HepG2 (cell line): ENCODE results near the gene DNASE1L2. TPM values are rescaled to one million over a fixed set of nuclear protein-coding genes. Genes with fewer than 3 reads are reported as not detected.

Source experiments
- CENPBD1 ChIP-seq: sonication (generic); formaldehyde crosslinking; IDR thresholded peaks from 2 replicates; pipeline ENCODE4 v1.8.0; 2022; ENCODE audit warnings: missing genetic modification reagents, low read depth, mild to moderate bottlenecking, borderline replicate concordance
- DNMT1 ChIP-seq: sonication (generic); formaldehyde crosslinking; IDR thresholded peaks from 2 replicates; pipeline ENCODE4 v1.5.1; 2020; ENCODE audit warnings: mild to moderate bottlenecking, missing genetic modification reagents
- JUNB ChIP-seq: sonication (generic); formaldehyde crosslinking; IDR thresholded peaks from 2 replicates; pipeline ENCODE4 v1.8.0; 2022; ENCODE audit warnings: missing genetic modification reagents, mild to moderate bottlenecking, borderline replicate concordance
- PHF8 ChIP-seq: sonication (generic); formaldehyde crosslinking; IDR thresholded peaks from 2 replicates; pipeline ENCODE4 v1.5.0; 2020; ENCODE audit warnings: missing genetic modification reagents
- POGZ ChIP-seq: sonication (generic); formaldehyde crosslinking; IDR thresholded peaks from 2 replicates; pipeline ENCODE4 v1.4.0; 2020; ENCODE audit warnings: mild to moderate bottlenecking, missing genetic modification reagents
- POLR2G ChIP-seq: fragments of 200-400 bp; formaldehyde crosslinking; IDR thresholded peaks from 2 replicates; pipeline ENCODE4 v1.6.1; 2018; ENCODE audit warnings: mild to moderate bottlenecking, low read depth, low read length, moderate library complexity
- SAP130 ChIP-seq: IDR thresholded peaks from 2 replicates; pipeline ENCODE4 v1.6.1; 2016; ENCODE audit warnings: low read depth
- SIN3B ChIP-seq: fragments of 150-350 bp; IDR thresholded peaks from 2 replicates; pipeline ENCODE4 v1.6.1; 2014; ENCODE audit warnings: low read length
- ZC3H4 ChIP-seq: sonication (generic); formaldehyde crosslinking; IDR thresholded peaks from 2 replicates; pipeline ENCODE4 v1.4.0; 2020; ENCODE audit warnings: missing genetic modification reagents, borderline replicate concordance
- ZNF136 ChIP-seq: sonication (generic); formaldehyde crosslinking; IDR thresholded peaks from 2 replicates; pipeline ENCODE4 v1.8.1; 2022; ENCODE audit warnings: low read depth, mild to moderate bottlenecking, moderate library complexity, missing genetic modification reagents
- ZNF142 ChIP-seq: sonication (generic); formaldehyde crosslinking; IDR thresholded peaks from 2 replicates; pipeline ENCODE4 v1.4.0; 2020; ENCODE audit warnings: missing genetic modification reagents
- ZNF335 ChIP-seq: sonication (generic); formaldehyde crosslinking; IDR thresholded peaks from 2 replicates; pipeline ENCODE4 v1.4.0; 2020; ENCODE audit warnings: missing genetic modification reagents
- ZNF576 ChIP-seq: sonication (generic); formaldehyde crosslinking; IDR thresholded peaks from 2 replicates; pipeline ENCODE4 v1.4.0; 2020; ENCODE audit warnings: mild to moderate bottlenecking, missing genetic modification reagents
- ZNF749 ChIP-seq: sonication (generic); formaldehyde crosslinking; IDR thresholded peaks from 2 replicates; pipeline ENCODE4 v1.8.0; 2022; ENCODE audit warnings: mild to moderate bottlenecking, missing genetic modification reagents, moderate library complexity, borderline replicate concordance
- polyA plus RNA-seq, 8 experiments: library from polyadenylated mRNA; depleted of rRNA in 3 of 8; stranded (reverse) in 7 of 8; unstranded in 1 of 8; fragments of >200 nt; fragmentation: Illumina TruSeq in 4 of 8; extraction: Trizol in 4 of 8; gene quantifications; 2 replicates each; pipeline versions ENCODE4 v1.2.1 to v1.2.3, GENCODE V29; 2011 to 2016; ENCODE audit warnings: low read depth in 4 of 8, missing spikeins in 1 of 8, mixed read lengths in 1 of 8; ENCODE audit not compliant: insufficient read depth in 1 of 8
- total RNA-seq, 5 experiments: library from RNA; depleted of rRNA; stranded (reverse); fragments of >200 nt; fragmentation: Illumina TruSeq; extraction: Trizol; gene quantifications; 2 replicates each; pipeline ENCODE4 v1.2.3, GENCODE V29; 2016; ENCODE audit warnings: low read depth in 1 of 5
- TF ChIP-seq, protein P1 (sequence below): sonication (generic); formaldehyde crosslinking; IDR thresholded peaks from 2 replicates; pipeline ENCODE4 v1.5.0; 2020; ENCODE audit warnings: mild to moderate bottlenecking, missing genetic modification reagents
- TF ChIP-seq, protein P2 (sequence below): sonication (generic); formaldehyde crosslinking; IDR thresholded peaks from 2 replicates; pipeline ENCODE4 v1.8.0; 2022; ENCODE audit warnings: mild to moderate bottlenecking, missing genetic modification reagents; ENCODE audit not compliant: insufficient replicate concordance
- TF ChIP-seq, protein P3 (sequence below): IDR thresholded peaks from 2 replicates; pipeline ENCODE4 v1.6.1; 2016; ENCODE audit warnings: low read depth, borderline replicate concordance

DNASE1L2 gene
- total and polyA plus RNA-seq, 2 of the 13 experiments (the other 11 are each of a cell fraction or from before 2014, with no cell fraction given) = 0.44 to 0.50 TPM

DNA sequence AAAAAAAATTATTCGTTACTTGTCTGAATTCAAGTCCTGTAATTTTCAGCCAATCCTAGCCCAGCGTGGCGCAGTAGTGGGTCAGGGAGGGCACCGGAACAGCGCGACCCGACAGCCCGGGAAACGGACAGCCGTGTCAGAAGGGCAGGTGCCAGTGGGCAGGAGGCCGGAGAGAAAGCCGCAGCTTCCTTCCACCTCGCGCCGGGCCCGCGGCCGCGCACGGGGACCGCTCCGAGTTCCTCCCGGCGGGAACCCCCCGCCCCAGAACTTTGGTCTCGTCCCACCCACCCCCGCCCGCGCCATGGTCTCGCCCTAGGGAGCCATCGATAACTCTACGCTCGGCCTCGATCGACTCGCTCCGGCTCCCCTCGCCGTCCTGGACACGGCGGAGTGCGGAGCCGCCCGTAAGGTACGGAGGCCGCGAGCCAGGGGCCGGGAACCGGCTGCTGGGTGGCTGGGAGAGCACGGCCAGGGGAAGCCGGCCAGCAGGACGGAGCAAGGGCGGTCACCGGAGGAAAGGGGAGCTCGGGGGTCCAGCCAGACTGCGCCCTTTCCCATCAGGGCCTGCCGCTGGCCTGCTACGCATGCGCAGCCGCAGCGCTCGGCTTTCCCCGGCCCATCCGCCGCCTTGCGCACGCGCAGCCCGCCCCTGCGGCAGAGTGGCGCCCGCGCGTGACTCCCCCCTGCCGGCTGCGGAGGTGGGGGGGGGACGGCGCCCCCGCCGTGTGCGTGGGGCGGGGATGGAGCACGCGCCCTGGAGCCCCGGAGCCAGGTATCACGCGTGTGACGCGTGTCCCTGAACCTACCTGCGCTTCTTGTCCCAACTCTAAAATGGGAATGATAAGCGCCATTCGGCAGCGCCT lies 30.9 kb upstream of the DNASE1L2 start, which contains the start of gene MLST8 (continued):
- TF ChIP-seq, protein P1, sequence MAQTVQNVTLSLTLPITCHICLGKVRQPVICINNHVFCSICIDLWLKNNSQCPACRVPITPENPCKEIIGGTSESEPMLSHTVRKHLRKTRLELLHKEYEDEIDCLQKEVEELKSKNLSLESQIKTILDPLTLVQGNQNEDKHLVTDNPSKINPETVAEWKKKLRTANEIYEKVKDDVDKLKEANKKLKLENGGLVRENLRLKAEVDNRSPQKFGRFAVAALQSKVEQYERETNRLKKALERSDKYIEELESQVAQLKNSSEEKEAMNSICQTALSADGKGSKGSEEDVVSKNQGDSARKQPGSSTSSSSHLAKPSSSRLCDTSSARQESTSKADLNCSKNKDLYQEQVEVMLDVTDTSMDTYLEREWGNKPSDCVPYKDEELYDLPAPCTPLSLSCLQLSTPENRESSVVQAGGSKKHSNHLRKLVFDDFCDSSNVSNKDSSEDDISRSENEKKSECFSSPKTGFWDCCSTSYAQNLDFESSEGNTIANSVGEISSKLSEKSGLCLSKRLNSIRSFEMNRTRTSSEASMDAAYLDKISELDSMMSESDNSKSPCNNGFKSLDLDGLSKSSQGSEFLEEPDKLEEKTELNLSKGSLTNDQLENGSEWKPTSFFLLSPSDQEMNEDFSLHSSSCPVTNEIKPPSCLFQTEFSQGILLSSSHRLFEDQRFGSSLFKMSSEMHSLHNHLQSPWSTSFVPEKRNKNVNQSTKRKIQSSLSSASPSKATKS (CRISPR knock-in tag) = no peak
- TF ChIP-seq ZNF142 (CRISPR knock-in tag) = peak; percentile 75; the same call in 1 of the 2 replicates
- peak; percentile 59; the same call in 1 of the 2 replicates for TF ChIP-seq POGZ (CRISPR knock-in tag)
- TF ChIP-seq ZC3H4 (CRISPR knock-in tag) = no peak
- peak; percentile 77 for TF ChIP-seq SIN3B
- peak; percentile 100 for TF ChIP-seq PHF8 (CRISPR knock-in tag)
- peak; percentile 74 for TF ChIP-seq SAP130
- no peak for TF ChIP-seq ZNF335 (CRISPR knock-in tag)
- peak; percentile 87 for TF ChIP-seq POLR2G
- no peak for TF ChIP-seq DNMT1
- TF ChIP-seq ZNF749 (CRISPR knock-in tag) = no peak
- TF ChIP-seq, protein P2, sequence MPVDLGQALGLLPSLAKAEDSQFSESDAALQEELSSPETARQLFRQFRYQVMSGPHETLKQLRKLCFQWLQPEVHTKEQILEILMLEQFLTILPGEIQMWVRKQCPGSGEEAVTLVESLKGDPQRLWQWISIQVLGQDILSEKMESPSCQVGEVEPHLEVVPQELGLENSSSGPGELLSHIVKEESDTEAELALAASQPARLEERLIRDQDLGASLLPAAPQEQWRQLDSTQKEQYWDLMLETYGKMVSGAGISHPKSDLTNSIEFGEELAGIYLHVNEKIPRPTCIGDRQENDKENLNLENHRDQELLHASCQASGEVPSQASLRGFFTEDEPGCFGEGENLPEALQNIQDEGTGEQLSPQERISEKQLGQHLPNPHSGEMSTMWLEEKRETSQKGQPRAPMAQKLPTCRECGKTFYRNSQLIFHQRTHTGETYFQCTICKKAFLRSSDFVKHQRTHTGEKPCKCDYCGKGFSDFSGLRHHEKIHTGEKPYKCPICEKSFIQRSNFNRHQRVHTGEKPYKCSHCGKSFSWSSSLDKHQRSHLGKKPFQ (CRISPR knock-in tag) = peak; percentile 49
- TF ChIP-seq, protein P3, sequence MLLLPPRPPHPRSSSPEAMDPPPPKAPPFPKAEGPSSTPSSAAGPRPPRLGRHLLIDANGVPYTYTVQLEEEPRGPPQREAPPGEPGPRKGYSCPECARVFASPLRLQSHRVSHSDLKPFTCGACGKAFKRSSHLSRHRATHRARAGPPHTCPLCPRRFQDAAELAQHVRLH (CRISPR knock-in tag) = peak; percentile 62; the same call in 1 of the 2 replicates
- TF ChIP-seq ZNF576 (CRISPR knock-in tag) = peak; percentile 28; the same call in 1 of the 2 replicates
- peak; percentile 81; the same call in 1 of the 2 replicates for TF ChIP-seq ZNF136 (CRISPR knock-in tag)
- no peak for TF ChIP-seq CENPBD1 (CRISPR knock-in tag)
- no peak for TF ChIP-seq JUNB (CRISPR knock-in tag)
